ENCODE results near the gene DMKN.

Gene DMKN

GRCh38 chr19:35497406-35497805 is 16.0 kb downstream of the DMKN start:
- DNase-seq (ENCODE audit: extremely low read depth, insufficient read length) = no peak
- Histone ChIP-seq H3K27me3 (replicated peaks; ENCODE audit: control insufficient read depth, insufficient read depth, low read length) (no peaks in the 10 kb centered on the region), H3K4me3 (replicated peaks; ENCODE audit: low read depth, low read length) (no peak overlapping the region), H3K36me3 (ENCODE audit: control insufficient read depth, insufficient read depth, low read length) (no peaks in the 10 kb centered on the region)
- TF ChIP-seq CTCF (IDR thresholded peaks at IDR 0.05; ENCODE audit: insufficient read depth, low read length, poor library complexity, severe bottlenecking) = no peak

- TF ChIP-seq CTCF (IDR thresholded peaks at IDR 0.05; ENCODE audit: insufficient read depth, low read length, poor library complexity, severe bottlenecking) = peak; percentile 99
- peak; percentile 65 for DNase-seq (ENCODE audit: extremely low read depth, insufficient read length)
- H3K27me3 ChIP-seq (replicated peaks; ENCODE audit: control insufficient read depth, insufficient read depth, low read length) = no peaks in the 10 kb centered on the region; the same call in 1 of the 2 replicates
- no peaks in the 10 kb centered on the region for H3K36me3 ChIP-seq (ENCODE audit: control insufficient read depth, insufficient read depth, low read length)
- no peak overlapping the region for H3K4me3 ChIP-seq (replicated peaks; ENCODE audit: low read depth, low read length)
Observed at GRCh38 chr19:35495107-35496064, 18.1 kb downstream of the DMKN start.

GRCh38 chr19:35493971-35494370 is 19.5 kb downstream of the DMKN start:
- Histone ChIP-seq H3K36me3 (ENCODE audit: control insufficient read depth, insufficient read depth, low read length) (no peaks in the 10 kb centered on the region), H3K4me3 (replicated peaks; ENCODE audit: low read depth, low read length) (no peak overlapping the region), H3K27me3 (replicated peaks; ENCODE audit: control insufficient read depth, insufficient read depth, low read length) (no peaks in the 10 kb centered on the region; the same call in none of the 2 replicates)
- no peak for DNase-seq (ENCODE audit: extremely low read depth, insufficient read length)
- no peak for TF ChIP-seq CTCF (IDR thresholded peaks at IDR 0.05; ENCODE audit: insufficient read depth, low read length, poor library complexity, severe bottlenecking)

- Histone ChIP-seq H3K36me3 (ENCODE audit: control insufficient read depth, insufficient read depth, low read length) (no peaks in the 10 kb centered on the region), H3K4me3 (replicated peaks; ENCODE audit: low read depth, low read length) (no peak overlapping the region), H3K27me3 (replicated peaks; ENCODE audit: control insufficient read depth, insufficient read depth, low read length) (no peaks in the 10 kb centered on the region; the same call in none of the 2 replicates)
- TF ChIP-seq CTCF (IDR thresholded peaks at IDR 0.05; ENCODE audit: insufficient read depth, low read length, poor library complexity, severe bottlenecking) = no peak
- DNase-seq (ENCODE audit: extremely low read depth, insufficient read length) = no peak
Observed at GRCh38 chr19:35491836-35492360, 21.6 kb downstream of the DMKN start.

GRCh38 chr19:35490364-35490763 is 23.1 kb downstream of the DMKN start, which contains the start of gene KRTDAP:
TSS of gene KRTDAP (minus strand) at chr19:35490464. CDS start at chr19:35490442, 22 bp downstream.
- no peak for TF ChIP-seq CTCF (IDR thresholded peaks at IDR 0.05; ENCODE audit: insufficient read depth, low read length, poor library complexity, severe bottlenecking)
- Histone ChIP-seq H3K4me3 (replicated peaks; ENCODE audit: low read depth, low read length) (no peak within 1 kb of the TSS), H3K36me3 (ENCODE audit: control insufficient read depth, insufficient read depth, low read length) (no peaks in the 10 kb centered on the region), H3K27me3 (replicated peaks; ENCODE audit: control insufficient read depth, insufficient read depth, low read length) (no peaks in the 10 kb centered on the region; the same call in none of the 2 replicates)
- no peak for DNase-seq (ENCODE audit: extremely low read depth, insufficient read length)

Data from GM06990 (cell line).